Adrenal gland (tissue), 12 donors: Measurements from ENCODE around the gene COQ4. TPM values are rescaled to one million over a fixed set of nuclear protein-coding genes. Genes with fewer than 3 reads are reported as not detected.

Experiments used
- DNase-seq, 7 donors: peaks; one replicate each; pipeline ENCODE4 v3.0.0-alpha.2; 2019 to 2020
- H3K27ac ChIP-seq, 5 donors: fragments of 200-600 bp; sonication (generic) in 4 of 5; 1 replicate in 3 of 5; 2 replicates in 2 of 5; pipeline versions ENCODE4 v1.5.1 to v1.8.0; 2016 to 2020; ENCODE audit warnings: mild to moderate bottlenecking in 1 of 5
- H3K27me3 ChIP-seq: fragments of 200-600 bp; 2 replicates; pipeline ENCODE4 v1.8.0; 2021
- H3K36me3 ChIP-seq, 2 donors: fragments of 200-600 bp; replicated peaks in 1 of 2; 1 replicate in 1 of 2; 2 replicates in 1 of 2; pipeline versions ENCODE4 v1.5.1 to v1.8.0; 2018 to 2022
- H3K4me1 ChIP-seq, 2 donors: fragments of 200-600 bp; replicated peaks in 1 of 2; 1 replicate in 1 of 2; 2 replicates in 1 of 2; pipeline versions ENCODE4 v1.5.1 to v1.8.0; 2018 to 2021
- H3K4me3 ChIP-seq, 4 donors: fragments of 200-600 bp; sonication (generic) in 3 of 4; one replicate each; pipeline ENCODE4 v1.5.1; 2016 to 2018
- H3K9me3 ChIP-seq, 3 donors: fragments of 200-600 bp; sonication (generic) in 1 of 3; replicated peaks in 1 of 3; 1 replicate in 2 of 3; 2 replicates in 1 of 3; pipeline versions ENCODE4 v1.5.1 to v1.8.0; 2016 to 2021
- POLR2A ChIP-seq, 2 donors: fragments of 450-650 bp; IDR thresholded peaks; one replicate each; pipeline ENCODE4 v1.6.1; 2017; ENCODE audit warnings: antibody characterized with exemption in 2 of 2, mild to moderate bottlenecking in 2 of 2, moderate library complexity in 1 of 2
- WGBS, 4 donors: extraction: QIAGEN DNeasy Blood & Tissue Kit in 2 of 4; methylation state at CpG; one replicate each; pipeline versions ENCODE4 v1.1.5 to v1.1.7; 2013 to 2017; 5-methylcytosine and 5-hydroxymethylcytosine counted together
- intact Hi-C, 2 donors: fragments of 100-400 bp; cut with DNase I; formaldehyde crosslinking; loops; one replicate each; pipeline versions ENCODE4 v1.14.1 to v1.15.0; 2022 to 2023
- polyA plus RNA-seq, 3 donors: library from polyadenylated mRNA; stranded (reverse); fragments of 200-250 nt in 2 of 3; fragments of 350-450 nt in 1 of 3; fragmentation: Illumina TruSeq in 1 of 3; extraction: RNeasy Lipid Tissue Mini Kit (QIAGEN cat#74804) in 1 of 3; gene quantifications; one replicate each; pipeline ENCODE4 v1.2.3, GENCODE V29; 2013 to 2014
- total RNA-seq, 9 donors: library from RNA; depleted of rRNA in 4 of 9; stranded (reverse); fragments of >200 nt in 4 of 9; fragments of 120-200 nt in 1 of 9; fragmentation: NEBNext Ultra II Directional in 1 of 9; extraction: Animal tissue kit (Norgen Biotek cat#: 25700) in 1 of 9; gene quantifications; one replicate each; pipeline versions ENCODE4 v1.1.0 to v1.2.4, GENCODE V29; 2013 to 2023
- TF ChIP-seq, protein P1 (sequence below), 6 experiments: fragments of 450-650 bp in 4 of 6; fragments of 200-600 bp in 2 of 6; sonication (generic) in 1 of 6; IDR thresholded peaks; 1 replicate in 5 of 6; 2 replicates in 1 of 6; pipeline versions ENCODE4 v1.5.1 to v1.8.0; 2016 to 2021; ENCODE audit warnings: antibody characterized with exemption in 6 of 6, mild to moderate bottlenecking in 2 of 6, moderate library complexity in 1 of 6
- donor health status: healthy with polysubstance abuse.
- donor health status: Bipolar disorder and iron deficiency.
- donor health status: DM: yes; HTN: yes; CAD: no.
- donor health status: DM: no; HTN: no; CAD: no.
- donor health status: DM: no; HTN: no; CAD: no.
- donor health status: DM: yes; HTN: yes; CAD: no.

COQ4 gene
- total and polyA plus RNA-seq, 12 donors: 35.8 to 111 (median 71.0) TPM

DNA sequence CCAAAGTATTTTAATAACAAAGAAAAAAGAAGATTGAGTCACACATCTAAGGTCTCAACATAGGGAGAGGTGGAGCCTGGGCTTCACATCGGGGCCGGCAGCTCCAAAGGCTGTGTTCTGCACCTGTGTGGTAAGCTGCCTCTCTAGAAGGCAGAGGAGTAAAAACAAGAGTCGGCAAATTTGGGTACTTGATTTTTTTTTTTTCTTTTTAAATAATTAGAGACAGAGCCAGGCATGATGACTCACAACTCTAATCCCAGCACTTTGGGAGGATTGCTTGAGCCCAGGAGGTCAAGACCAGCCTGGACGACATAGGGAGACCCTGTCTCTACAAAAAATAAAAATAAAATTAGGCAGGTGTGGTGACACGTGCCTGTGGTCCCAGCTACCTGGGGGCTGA is 53.2 kb downstream of the COQ4 start:
- Histone ChIP-seq H3K4me3 (no peak overlapping the region), H3K27me3 (no peaks in the 10 kb centered on the region), H3K27ac (peak overlapping the region in 1 of 5 donors; percentile 11), H3K36me3 (peaks cover 0 to 17% of the 10 kb centered on the region in 2 donors), H3K4me1 (peaks cover 7 to 29% of the 10 kb centered on the region in 2 donors), H3K9me3 (no peaks in the 10 kb centered on the region)
- TF ChIP-seq, protein P1, sequence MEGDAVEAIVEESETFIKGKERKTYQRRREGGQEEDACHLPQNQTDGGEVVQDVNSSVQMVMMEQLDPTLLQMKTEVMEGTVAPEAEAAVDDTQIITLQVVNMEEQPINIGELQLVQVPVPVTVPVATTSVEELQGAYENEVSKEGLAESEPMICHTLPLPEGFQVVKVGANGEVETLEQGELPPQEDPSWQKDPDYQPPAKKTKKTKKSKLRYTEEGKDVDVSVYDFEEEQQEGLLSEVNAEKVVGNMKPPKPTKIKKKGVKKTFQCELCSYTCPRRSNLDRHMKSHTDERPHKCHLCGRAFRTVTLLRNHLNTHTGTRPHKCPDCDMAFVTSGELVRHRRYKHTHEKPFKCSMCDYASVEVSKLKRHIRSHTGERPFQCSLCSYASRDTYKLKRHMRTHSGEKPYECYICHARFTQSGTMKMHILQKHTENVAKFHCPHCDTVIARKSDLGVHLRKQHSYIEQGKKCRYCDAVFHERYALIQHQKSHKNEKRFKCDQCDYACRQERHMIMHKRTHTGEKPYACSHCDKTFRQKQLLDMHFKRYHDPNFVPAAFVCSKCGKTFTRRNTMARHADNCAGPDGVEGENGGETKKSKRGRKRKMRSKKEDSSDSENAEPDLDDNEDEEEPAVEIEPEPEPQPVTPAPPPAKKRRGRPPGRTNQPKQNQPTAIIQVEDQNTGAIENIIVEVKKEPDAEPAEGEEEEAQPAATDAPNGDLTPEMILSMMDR (IDR thresholded peaks at IDR 0.05): no peak
- no peak for TF ChIP-seq POLR2A (IDR thresholded peaks at IDR 0.05)
- intact Hi-C loops: no loop called here
- 40 to 51% (median 45%) methylated on average over 5 of the region's 5 CpGs for WGBS, 4 donors
- no peak for DNase-seq

DNA sequence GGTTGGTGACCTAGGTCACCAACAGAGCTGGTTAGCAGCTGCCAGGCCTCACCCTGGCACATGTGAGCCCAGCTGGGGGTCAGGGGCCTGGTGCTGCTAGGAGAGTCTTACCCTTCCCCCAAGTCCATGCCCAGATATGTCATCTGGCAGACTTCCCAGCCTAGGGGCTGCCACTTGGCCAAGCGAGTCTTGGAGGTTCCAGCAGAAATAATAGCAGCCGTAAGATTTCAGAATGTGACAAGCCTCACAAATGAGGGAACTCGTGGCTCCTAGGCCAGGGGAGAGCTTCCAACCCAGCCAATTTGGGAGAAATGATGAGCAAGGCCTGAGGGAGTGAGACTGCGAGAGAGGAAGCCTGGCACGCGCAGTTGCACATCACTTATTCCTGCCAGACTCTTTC is 59.6 kb downstream of the COQ4 start:
- H3K36me3 ChIP-seq: peaks cover 0 to 31% of the 10 kb centered on the region in 2 donors
- no peaks in the 10 kb centered on the region for H3K9me3 ChIP-seq
- DNase-seq: no peak
- H3K27me3 ChIP-seq: no peaks in the 10 kb centered on the region
- H3K27ac ChIP-seq: no peak overlapping the region
- no peak overlapping the region for H3K4me3 ChIP-seq
- WGBS, 4 donors: 74 to 78% (median 77%) methylated on average over 5 to 6 of the region's 6 CpGs
- intact Hi-C loops: no loop called here
- TF ChIP-seq, protein P1 (IDR thresholded peaks at IDR 0.05): no peak
- no peak for TF ChIP-seq POLR2A (IDR thresholded peaks at IDR 0.05)
- H3K4me1 ChIP-seq: no peaks in the 10 kb centered on the region

DNA sequence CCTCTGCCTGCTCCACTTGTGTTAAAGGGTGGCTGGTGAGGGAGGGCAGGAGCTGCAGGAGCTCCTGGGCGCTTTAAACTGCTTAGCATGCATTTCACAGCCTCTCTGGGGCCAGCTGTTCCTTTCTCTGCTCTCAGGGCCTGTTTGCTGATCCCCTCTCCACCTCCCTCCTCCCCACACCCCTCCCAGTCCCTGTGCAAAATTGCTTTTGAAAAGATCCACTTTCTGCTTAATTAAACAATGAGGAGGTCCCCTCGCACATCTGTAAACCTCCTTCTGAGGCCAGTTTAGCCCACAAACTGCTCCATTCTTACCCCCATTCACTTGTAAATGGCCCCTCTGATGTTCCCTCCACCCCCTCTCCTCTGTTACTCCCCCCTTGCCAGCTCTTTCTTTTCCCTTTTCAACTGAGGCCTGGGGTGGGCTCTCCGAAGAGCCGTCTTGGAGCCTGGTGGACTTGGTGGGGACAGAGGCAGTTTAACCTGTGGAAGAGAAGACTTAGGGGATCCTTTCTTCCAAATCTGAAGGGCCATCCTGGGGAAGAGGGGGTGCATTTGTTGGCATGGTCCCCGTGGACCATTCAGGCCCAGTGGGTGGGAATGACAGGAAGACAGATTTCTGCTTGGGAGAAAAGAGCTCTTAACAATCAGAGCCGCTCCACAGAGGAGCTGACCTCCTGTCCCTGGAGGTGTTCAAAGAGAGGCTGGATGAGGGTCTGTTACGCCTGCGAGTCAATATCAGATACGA is 60.5 kb downstream of the COQ4 start:
- intact Hi-C loops: no loop called here
- 82 to 91% (median 87%) methylated on average over 9 of the region's 9 CpGs for WGBS, 4 donors
- H3K4me3 ChIP-seq: no peak overlapping the region
- DNase-seq: no peak
- H3K4me1 ChIP-seq: no peaks in the 10 kb centered on the region
- H3K36me3 ChIP-seq: peaks cover 0 to 39% of the 10 kb centered on the region in 2 donors
- peak overlapping the region in 1 of 5 donors; percentile 64 for H3K27ac ChIP-seq
- no peaks in the 10 kb centered on the region for H3K9me3 ChIP-seq
- TF ChIP-seq, protein P1 (IDR thresholded peaks at IDR 0.05): no peak
- no peak for TF ChIP-seq POLR2A (IDR thresholded peaks at IDR 0.05)
- no peaks in the 10 kb centered on the region for H3K27me3 ChIP-seq

Other genes starting within 250 kb of the COQ4 start
- gene PTGES2, start 195.1 kb upstream of the COQ4 start, total RNA-seq: 100 to 1,000 TPM in 4 of 9 donors, 10 to 100 TPM in 5; 64.8 to 147 (median 96.0) TPM
- 100 to 1,000 TPM in 2 of 3 donors, 10 to 100 TPM in 1; 69.5 to 104 (median 101) TPM for gene PTGES2, start 195.1 kb upstream of the COQ4 start, polyA plus RNA-seq
- gene LCN2, start 173.4 kb upstream of the COQ4 start, total RNA-seq: 10 to 100 TPM in 1 of 9 donors, 1 to 10 TPM in 4, under 1 TPM in 1, not detected in 3; 0.33 to 48.2 (median 1.2) TPM
- 1 to 10 TPM in 2 of 3 donors, under 1 TPM in 1; 0.37 to 1.9 (median 1.7) TPM for gene LCN2, start 173.4 kb upstream of the COQ4 start, polyA plus RNA-seq
- 1,000 to 10,000 TPM in 4 of 9 donors, 100 to 1,000 TPM in 5; 165 to 1,914 (median 315) TPM for gene BBLN, start 162.6 kb upstream of the COQ4 start, total RNA-seq
- gene BBLN, start 162.6 kb upstream of the COQ4 start, polyA plus RNA-seq: 100 to 1,000 TPM in 2 of 3 donors, 1 to 10 TPM in 1; 5.5 to 924 (median 522) TPM
- 100 to 1,000 TPM in 3 of 9 donors, 10 to 100 TPM in 6; 25.3 to 142 (median 83.8) TPM for gene CIZ1, start 131.3 kb upstream of the COQ4 start, total RNA-seq
- gene CIZ1, start 131.3 kb upstream of the COQ4 start, polyA plus RNA-seq: 100 to 1,000 TPM in 1 of 3 donors, 10 to 100 TPM in 2; 63.0 to 134 (median 65.2) TPM
- gene DNM1, start 119.5 kb upstream of the COQ4 start, total RNA-seq: 10 to 100 TPM in 6 of 9 donors, 1 to 10 TPM in 3; 2.4 to 14.7 (median 12.1) TPM
- gene DNM1, start 119.5 kb upstream of the COQ4 start, polyA plus RNA-seq: 10 to 100 TPM in 2 of 3 donors, 1 to 10 TPM in 1; 5.8 to 44.3 (median 17.5) TPM
- 10 to 100 TPM; 35.8 to 92.8 (median 79.2) TPM for gene GOLGA2, start 46.8 kb upstream of the COQ4 start, total RNA-seq
- gene GOLGA2, start 46.8 kb upstream of the COQ4 start, polyA plus RNA-seq: 100 to 1,000 TPM in 2 of 3 donors, 10 to 100 TPM in 1; 87.7 to 221 (median 124) TPM
- 10 to 100 TPM; 17.7 to 58.9 (median 27.8) TPM for gene SWI5, start 46.6 kb upstream of the COQ4 start, total RNA-seq
- gene SWI5, start 46.6 kb upstream of the COQ4 start, polyA plus RNA-seq: 10 to 100 TPM; 20.2 to 30.1 (median 25.0) TPM
- 10 to 100 TPM; 15.0 to 68.2 (median 43.5) TPM for gene TRUB2, start 392 bp upstream of the COQ4 start, total RNA-seq
- 10 to 100 TPM; 20.7 to 55.2 (median 23.7) TPM for gene TRUB2, start 392 bp upstream of the COQ4 start, polyA plus RNA-seq
- gene SLC27A4, start 17.7 kb downstream of the COQ4 start, total RNA-seq: 10 to 100 TPM in 8 of 9 donors, 1 to 10 TPM in 1; 6.6 to 30.3 (median 19.9) TPM
- gene SLC27A4, start 17.7 kb downstream of the COQ4 start, polyA plus RNA-seq: 10 to 100 TPM in 2 of 3 donors, 1 to 10 TPM in 1; 9.9 to 40.0 (median 21.3) TPM
- gene URM1, start 48.5 kb downstream of the COQ4 start, total RNA-seq: 10 to 100 TPM; 34.7 to 87.1 (median 51.0) TPM
- 10 to 100 TPM; 22.8 to 40.2 (median 27.0) TPM for gene URM1, start 48.5 kb downstream of the COQ4 start, polyA plus RNA-seq
- 10 to 100 TPM in 8 of 9 donors, 1 to 10 TPM in 1; 8.1 to 43.5 (median 16.8) TPM for gene CERCAM, start 98.0 kb downstream of the COQ4 start, total RNA-seq
- 10 to 100 TPM in 2 of 3 donors, 1 to 10 TPM in 1; 5.1 to 34.2 (median 16.2) TPM for gene CERCAM, start 98.0 kb downstream of the COQ4 start, polyA plus RNA-seq
- gene ODF2, start 133.2 kb downstream of the COQ4 start, total RNA-seq: 10 to 100 TPM; 10.2 to 18.6 (median 14.0) TPM
- 10 to 100 TPM; 16.6 to 21.6 (median 19.6) TPM for gene ODF2, start 133.2 kb downstream of the COQ4 start, polyA plus RNA-seq
- 10 to 100 TPM; 23.6 to 81.9 (median 29.2) TPM for gene GLE1, start 181.9 kb downstream of the COQ4 start, total RNA-seq
- gene GLE1, start 181.9 kb downstream of the COQ4 start, polyA plus RNA-seq: 10 to 100 TPM; 13.1 to 33.4 (median 13.8) TPM
- gene SPTAN1, start 229.7 kb downstream of the COQ4 start, total RNA-seq: 100 to 1,000 TPM; 136 to 316 (median 224) TPM
- 100 to 1,000 TPM; 167 to 278 (median 252) TPM for gene SPTAN1, start 229.7 kb downstream of the COQ4 start, polyA plus RNA-seq